Hair follicle dermal papilla cell (primary cell): ENCODE measurements around the gene TRPC3. TPM values are rescaled to one million over a fixed set of nuclear protein-coding genes. Genes with fewer than 3 reads are reported as not detected.

Experiments
- total RNA-seq: library from RNA; depleted of rRNA; stranded (reverse); fragments of >200 nt; gene quantifications from 2 replicates; pipeline ENCODE4 v1.2.3, GENCODE V29; 2012

Gene TRPC3
- 2.9 and 7.8 TPM in 2 replicates for total RNA-seq

DNA sequence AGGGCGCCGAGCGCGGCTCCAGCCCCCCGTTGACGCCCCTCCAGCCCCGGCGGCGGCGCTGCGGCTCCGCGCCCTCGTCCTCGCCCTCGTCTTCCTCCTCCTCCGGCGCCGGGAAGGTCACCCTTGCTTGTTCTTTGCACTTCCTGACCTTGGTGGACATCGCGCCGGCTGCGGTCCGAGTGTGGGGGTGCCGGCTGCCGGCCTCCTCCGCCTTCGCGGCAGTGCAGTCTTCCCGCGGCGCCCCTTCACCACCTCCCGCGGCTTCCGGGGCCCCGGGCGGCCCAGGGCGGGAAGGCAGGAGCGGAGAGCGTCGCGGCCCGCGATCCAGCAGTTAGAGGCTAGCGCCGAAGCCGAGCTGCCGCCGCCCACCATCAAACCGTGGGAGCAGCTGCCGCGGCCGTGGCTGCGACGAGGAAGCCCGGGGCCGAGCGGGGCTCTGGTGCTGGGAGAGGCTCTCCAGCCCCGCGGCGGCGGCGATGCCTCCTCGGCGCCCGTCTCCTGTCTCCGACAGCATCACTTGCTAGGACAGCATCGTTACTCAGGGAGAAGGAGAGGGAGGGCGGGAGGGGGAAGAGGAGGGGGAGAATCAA is at the start of gene TRPC3:
TRPC3 (minus strand) TSS at position 540 of the 590 bp plus-strand sequence; CDS start at position 160, 380 bp downstream.

DNA sequence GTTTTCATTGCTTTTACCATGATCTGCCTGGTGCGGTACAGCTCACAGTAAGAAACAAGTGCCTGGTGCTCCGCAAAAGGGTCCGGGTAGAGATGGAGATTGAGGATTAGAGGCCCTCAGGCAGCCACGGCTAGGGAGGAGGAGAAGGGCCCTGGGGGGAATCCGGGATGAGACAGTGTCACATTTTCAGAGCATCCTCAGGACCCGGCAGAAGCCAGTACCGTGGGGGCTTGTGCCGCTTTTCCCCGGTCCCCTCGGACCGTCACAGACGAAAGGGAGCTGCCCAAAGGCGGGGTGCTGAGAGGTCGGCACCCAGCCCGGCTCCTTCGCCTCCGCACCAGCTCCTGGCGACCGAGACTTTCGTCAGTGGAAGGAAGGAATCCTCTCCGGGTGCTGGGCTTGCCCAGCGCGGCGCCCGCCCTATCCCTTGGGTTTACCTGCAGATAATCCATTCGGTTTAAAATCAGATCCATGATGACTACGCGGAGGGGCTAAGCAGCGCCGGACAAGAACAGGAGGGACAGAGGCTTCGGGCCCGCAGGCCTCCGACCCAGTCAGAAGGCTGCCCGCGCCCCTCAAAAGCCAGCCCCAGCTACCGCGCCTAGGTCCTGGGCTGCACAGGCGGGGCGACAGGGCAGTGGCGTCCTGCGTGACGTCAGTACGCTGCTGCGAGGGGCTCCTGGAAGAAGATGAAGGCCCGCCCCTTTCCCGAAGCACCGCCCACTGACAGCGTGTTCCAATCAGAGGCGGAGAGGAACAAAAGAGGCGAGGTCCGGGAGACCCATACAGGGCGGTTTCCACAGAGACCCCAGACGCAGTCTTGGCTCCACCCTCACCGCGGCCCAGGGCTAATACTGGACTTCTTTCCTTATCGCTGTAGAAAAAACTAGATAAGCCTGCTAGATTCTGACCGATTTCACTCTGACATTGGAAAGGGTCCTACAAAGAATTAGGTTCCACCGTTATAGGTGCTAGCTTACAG is 81.7 kb downstream of the TRPC3 start, which contains the start of gene BBS7:
BBS7 (minus strand) TSS at position 634 of the 982 bp plus-strand sequence; CDS start at position 473, 161 bp downstream.

Other genes starting within 250 kb of the TRPC3 start
- 6.0 and 6.6 TPM in 2 replicates for gene SMIM43, start 186.9 kb downstream of the TRPC3 start, total RNA-seq
- 26.6 and 30.3 TPM in 2 replicates for gene EXOSC9, start 150.7 kb downstream of the TRPC3 start, total RNA-seq
- gene CCNA2, start 128.2 kb downstream of the TRPC3 start, total RNA-seq, result 7.4 and 7.8 TPM in 2 replicates
- 26.1 and 26.5 TPM in 2 replicates for gene BBS7, start 81.6 kb downstream of the TRPC3 start, total RNA-seq
- 109 and 171 TPM in 2 replicates for gene BLTP1, start 200.3 kb upstream of the TRPC3 start, total RNA-seq